CD14-positive monocyte (primary cell): ENCODE data around the gene GMNC. TPM values are rescaled to one million over a fixed set of nuclear protein-coding genes. Genes with fewer than 3 reads are reported as not detected.

Source experiments
- DNase-seq, 3 donors: peaks; one replicate each; pipeline ENCODE4 v3.0.0-alpha.2; 2011 to 2022
- H2AFZ ChIP-seq: 2 replicates; pipeline ENCODE4 v1.6.0; 2012; ENCODE audit warnings: mild to moderate bottlenecking, low read depth, low read length, inconsistent platforms; ENCODE audit not compliant: insufficient read depth, poor library complexity, severe bottlenecking
- H3K27ac ChIP-seq, 2 donors: 1 replicate in 1 of 2; 2 replicates in 1 of 2; pipeline ENCODE4 v1.5.1; 2012 to 2013; ENCODE audit warnings: low read length in 2 of 2, control low read depth in 1 of 2, inconsistent platforms in 1 of 2, low read depth in 1 of 2, mild to moderate bottlenecking in 1 of 2
- H3K27me3 ChIP-seq, 2 donors: one replicate each; pipeline versions ENCODE4 v1.6.0 to v1.6.1; 2011 to 2013; ENCODE audit warnings: low read length in 2 of 2; ENCODE audit not compliant: control insufficient read depth in 2 of 2, insufficient read depth in 2 of 2
- H3K36me3 ChIP-seq, 2 donors: replicated peaks in 1 of 2; 1 replicate in 1 of 2; 2 replicates in 1 of 2; pipeline versions ENCODE4 v1.5.1 to v1.6.1; 2012 to 2013; ENCODE audit warnings: low read length in 2 of 2, control low read depth in 1 of 2, inconsistent platforms in 1 of 2, mild to moderate bottlenecking in 1 of 2; ENCODE audit not compliant: insufficient read depth in 2 of 2, control insufficient read depth in 1 of 2
- H3K4me1 ChIP-seq, 2 donors: 1 replicate in 1 of 2; 2 replicates in 1 of 2; pipeline versions ENCODE4 v1.5.1 to v1.6.1; 2012 to 2013; ENCODE audit warnings: low read length in 2 of 2, control low read depth in 1 of 2, inconsistent platforms in 1 of 2, mild to moderate bottlenecking in 1 of 2, moderate library complexity in 1 of 2; ENCODE audit not compliant: insufficient read depth in 2 of 2, control insufficient read depth in 1 of 2
- H3K4me2 ChIP-seq: replicated peaks from 2 replicates; pipeline ENCODE3; 2012; ENCODE audit warnings: low read length, moderate library complexity, mild to moderate bottlenecking; ENCODE audit not compliant: poor library complexity, severe bottlenecking; ENCODE audit errors: extremely low read depth
- H3K4me3 ChIP-seq, 3 experiments: fragments of 200-600 bp in 1 of 3; sonication (generic) in 1 of 3; replicated peaks in 1 of 3; 1 replicate in 2 of 3; 2 replicates in 1 of 3; pipeline ENCODE4 v1.5.1; 2011 to 2013; ENCODE audit warnings: low read length in 3 of 3, mild to moderate bottlenecking in 3 of 3, control low read depth in 2 of 3, low read depth in 2 of 3, inconsistent platforms in 1 of 3, moderate library complexity in 1 of 3
- H3K79me2 ChIP-seq: 2 replicates; pipeline ENCODE4 v1.6.0; 2012; ENCODE audit warnings: mild to moderate bottlenecking, control low read depth, inconsistent platforms, low read length, moderate library complexity; ENCODE audit not compliant: insufficient read depth
- H3K9ac ChIP-seq: 2 replicates; pipeline ENCODE4 v1.6.0; 2017; ENCODE audit warnings: low read length, mild to moderate bottlenecking; ENCODE audit not compliant: insufficient read depth, poor library complexity, severe bottlenecking
- H3K9me3 ChIP-seq, 2 donors: replicated peaks in 1 of 2; 1 replicate in 1 of 2; 2 replicates in 1 of 2; pipeline versions ENCODE4 v1.5.1 to v1.6.1; 2012 to 2013; ENCODE audit warnings: low read length in 2 of 2, control low read depth in 1 of 2; ENCODE audit not compliant: control insufficient read depth in 1 of 2, insufficient read depth in 1 of 2
- H4K20me1 ChIP-seq: 2 replicates; pipeline ENCODE4 v1.6.0; 2012; ENCODE audit warnings: mild to moderate bottlenecking, low read length, control low read depth, moderate library complexity; ENCODE audit not compliant: insufficient read depth
- H3K27ac Mint-ChIP-seq, 7 donors: one replicate each; pipeline ENCODE4 v1.8.0; 2020; ENCODE audit warnings: mild to moderate bottlenecking in 7 of 7, mixed read lengths in 7 of 7, moderate library complexity in 6 of 7, inconsistent platforms in 2 of 7
- H3K27me3 Mint-ChIP-seq, 3 donors: one replicate each; pipeline ENCODE4 v1.8.0; 2021 to 2022; ENCODE audit warnings: low read depth in 3 of 3, mild to moderate bottlenecking in 3 of 3, mixed read lengths in 3 of 3, moderate library complexity in 3 of 3, inconsistent platforms in 1 of 3
- H3K36me3 Mint-ChIP-seq, 2 donors: one replicate each; pipeline ENCODE4 v1.8.0; 2020; ENCODE audit warnings: mixed read lengths in 2 of 2, inconsistent platforms in 1 of 2, mild to moderate bottlenecking in 1 of 2
- H3K4me1 Mint-ChIP-seq: one replicate; pipeline ENCODE4 v1.8.0; 2020; ENCODE audit warnings: mild to moderate bottlenecking, mixed read lengths
- H3K4me3 Mint-ChIP-seq, 2 donors: one replicate each; pipeline ENCODE4 v1.8.0; 2020; ENCODE audit warnings: mild to moderate bottlenecking in 2 of 2, mixed read lengths in 2 of 2, moderate library complexity in 1 of 2
- H3K9me3 Mint-ChIP-seq, 7 donors: one replicate each; pipeline ENCODE4 v1.8.0; 2020 to 2022; ENCODE audit warnings: mixed read lengths in 7 of 7, mild to moderate bottlenecking in 6 of 7, moderate library complexity in 6 of 7, inconsistent platforms in 2 of 7
- CTCF ChIP-seq: fragments of 200-600 bp; IDR thresholded peaks from one replicate; pipeline ENCODE4 v1.8.0; 2022; ENCODE audit warnings: antibody characterized with exemption, mild to moderate bottlenecking
- WGBS: methylation state at CpG from one replicate; pipeline ENCODE4 v1.1.5; 2013; ENCODE audit warnings: missing lambda C conversion rate; ENCODE audit not compliant: insufficient coverage; 5-methylcytosine and 5-hydroxymethylcytosine counted together
- intact Hi-C, 2 donors: fragments of 100-400 bp; cut with micrococcal nuclease; formaldehyde crosslinking; loops; one replicate each; pipeline versions ENCODE4 v1.15.0 to v1.15.1; 2023
- polyA plus RNA-seq, 3 donors: library from polyadenylated mRNA; depleted of rRNA in 1 of 3; unstranded in 2 of 3; stranded (reverse) in 1 of 3; fragments of 300-500 nt in 2 of 3; fragments of >200 nt in 1 of 3; fragmentation: Illumina TruSeq in 2 of 3; gene quantifications; 1 replicate in 2 of 3; 2 replicates in 1 of 3; pipeline ENCODE4 v1.2.3, GENCODE V29; 2012 to 2021

GMNC gene
- polyA plus RNA-seq, 3 donors = not detected

- Mint-ChIP-seq H3K9me3 (peaks cover 0 to 10% (median 5%) of the 10 kb centered on the region in 7 donors), H3K4me3 (peak overlapping the region in 1 of 2 donors; percentile 75), H3K27me3 (peaks cover 39 to 66% (median 54%) of the 10 kb centered on the region in 3 donors), H3K36me3 (no peaks in the 10 kb centered on the region), H3K4me1 (peaks cover 7% of the 10 kb centered on the region), H3K27ac (no peak overlapping the region)
- H3K36me3 ChIP-seq = no peaks in the 10 kb centered on the region
- H2AFZ ChIP-seq = peak overlapping the region; percentile 64
- WGBS = 4% methylated on average over 2 of the region's 6 CpGs
- no peaks in the 10 kb centered on the region for H3K9me3 ChIP-seq
- H3K4me1 ChIP-seq = peaks cover 4 to 5% of the 10 kb centered on the region in 2 donors
- no peak overlapping the region for H3K9ac ChIP-seq
- H3K79me2 ChIP-seq = no peaks in the 10 kb centered on the region
- no peaks in the 10 kb centered on the region for H4K20me1 ChIP-seq
- peak in 1 of 3 donors; percentile 4 for DNase-seq
- peak overlapping the region; percentile 71 for H3K4me2 ChIP-seq
- intact Hi-C loops = no loop called here
- peaks cover 35 to 54% of the 10 kb centered on the region in 2 donors for H3K27me3 ChIP-seq
- H3K4me3 ChIP-seq = peak overlapping the region in 1 of 3 experiments; percentile 54
- no peak overlapping the region for H3K27ac ChIP-seq
- no peak for TF ChIP-seq CTCF
Measured at GRCh38 chr3:190863119-190863465, 598 bp upstream of the GMNC start.

- peaks cover 0 to 11% (median 5%) of the 10 kb centered on the region in 7 donors for H3K9me3 Mint-ChIP-seq
- Histone ChIP-seq H3K79me2 (no peaks in the 10 kb centered on the region), H3K9ac (no peak overlapping the region), H3K36me3 (no peaks in the 10 kb centered on the region), H2AFZ (no peak overlapping the region), H4K20me1 (no peaks in the 10 kb centered on the region), H3K27ac (no peak overlapping the region), H3K27me3 (peaks cover 35 to 51% of the 10 kb centered on the region in 2 donors), H3K4me3 (no peak overlapping the region), H3K4me1 (peaks cover 4 to 5% of the 10 kb centered on the region in 2 donors), H3K9me3 (peaks cover 0 to 2% of the 10 kb centered on the region in 2 donors), H3K4me2 (no peak overlapping the region)
- no peak for DNase-seq
- H3K36me3 Mint-ChIP-seq = no peaks in the 10 kb centered on the region
- intact Hi-C loops = no loop called here
- H3K4me1 Mint-ChIP-seq = peaks cover 7% of the 10 kb centered on the region
- H3K4me3 Mint-ChIP-seq = peak overlapping the region in 1 of 2 donors; percentile 54
- H3K27ac Mint-ChIP-seq = no peak overlapping the region
- H3K27me3 Mint-ChIP-seq = peaks cover 36 to 65% (median 49%) of the 10 kb centered on the region in 3 donors
- 85% methylated on average over 6 of the region's 7 CpGs for WGBS
- TF ChIP-seq CTCF = no peak
Measured at GRCh38 chr3:190860521-190860920, 2.0 kb downstream of the GMNC start.
